Spleen (tissue), 11 donors: ENCODE measurements around the gene ARHGAP30. TPM values are rescaled to one million over a fixed set of nuclear protein-coding genes. Genes with fewer than 3 reads are reported as not detected.
A peak's percentile ranks its signal among the peaks of the same experiment; 100 is the strongest.

Source experiments
- DNase-seq: peaks from one replicate; pipeline ENCODE4 v3.0.0-alpha.2; 2020
- H3K27ac ChIP-seq, 8 donors: fragments of 200-600 bp; sonication (generic) in 7 of 8; 1 replicate in 4 of 8; 2 replicates in 4 of 8; pipeline versions ENCODE4 v1.5.0 to v1.8.0; 2016 to 2021; ENCODE audit warnings: inconsistent platforms in 4 of 8, mild to moderate bottlenecking in 4 of 8, moderate library complexity in 1 of 8
- H3K27me3 ChIP-seq, 7 donors: fragments of 200-600 bp; sonication (generic) in 6 of 7; replicated peaks in 1 of 7; 1 replicate in 4 of 7; 2 replicates in 3 of 7; pipeline versions ENCODE4 v1.5.0 to v1.8.0; 2016 to 2021; ENCODE audit warnings: inconsistent platforms in 3 of 7, mild to moderate bottlenecking in 1 of 7
- H3K36me3 ChIP-seq, 6 donors: fragments of 200-600 bp; sonication (generic) in 5 of 6; 1 replicate in 4 of 6; 2 replicates in 2 of 6; pipeline versions ENCODE4 v1.5.0 to v1.8.0; 2016 to 2021; ENCODE audit warnings: inconsistent platforms in 2 of 6
- H3K4me1 ChIP-seq, 6 donors: fragments of 200-600 bp; sonication (generic) in 5 of 6; 1 replicate in 3 of 6; 2 replicates in 3 of 6; pipeline versions ENCODE4 v1.5.0 to v1.8.0; 2016 to 2021; ENCODE audit warnings: inconsistent platforms in 3 of 6
- H3K4me3 ChIP-seq, 8 donors: fragments of 200-600 bp; sonication (generic) in 7 of 8; 1 replicate in 4 of 8; 2 replicates in 4 of 8; pipeline versions ENCODE4 v1.5.0 to v1.8.0; 2016 to 2021; ENCODE audit warnings: inconsistent platforms in 4 of 8, mild to moderate bottlenecking in 4 of 8, moderate library complexity in 2 of 8
- H3K9me3 ChIP-seq, 8 donors: fragments of 200-600 bp; sonication (generic) in 7 of 8; 1 replicate in 4 of 8; 2 replicates in 4 of 8; pipeline versions ENCODE4 v1.5.0 to v1.8.0; 2016 to 2021; ENCODE audit warnings: inconsistent platforms in 4 of 8
- POLR2A ChIP-seq, 3 donors: fragments of 450-650 bp; IDR thresholded peaks; one replicate each; pipeline ENCODE4 v1.5.1; 2017; ENCODE audit warnings: antibody characterized with exemption in 3 of 3, mild to moderate bottlenecking in 1 of 3
- POLR2AphosphoS5 ChIP-seq, 3 donors: sonication (generic); formaldehyde crosslinking; IDR thresholded peaks; one replicate each; pipeline ENCODE4 v1.5.1; 2017; ENCODE audit warnings: antibody characterized with exemption in 3 of 3
- whole genome bisulfite sequencing, 5 donors: extraction: QIAGEN DNeasy Blood & Tissue Kit in 3 of 5; methylation state at CpG; one replicate each; pipeline versions ENCODE4 v1.1.5 to v1.1.7; 2013 to 2018; 5-methylcytosine and 5-hydroxymethylcytosine counted together
- intact Hi-C: fragments of 100-400 bp; cut with DNase I; formaldehyde crosslinking; loops from one replicate; pipeline ENCODE4 v1.15.0; 2023; ENCODE audit warnings: low total_unique reads
- polyA plus RNA-seq, 3 donors: library from polyadenylated mRNA; stranded (reverse); fragments of 200-250 nt; gene quantifications; one replicate each; pipeline ENCODE4 v1.2.1, GENCODE V29; 2013
- total RNA-seq, 7 donors: library from RNA; depleted of rRNA in 3 of 7; stranded (reverse); fragments of >200 nt in 3 of 7; fragmentation: NEBNext Ultra II Directional in 4 of 7; extraction: Animal tissue kit (Norgen Biotek cat#: 25700) in 4 of 7; gene quantifications; one replicate each; pipeline versions ENCODE4 v1.1.0 to v1.2.1, GENCODE V29; 2016 to 2021
- TF ChIP-seq, protein P1 (sequence below), 11 experiments: fragments of 200-600 bp in 7 of 11; fragments of 450-650 bp in 4 of 11; sonication (generic) in 4 of 11; IDR thresholded peaks in 8 of 11; conservative IDR thresholded peaks in 3 of 11; 1 replicate in 7 of 11; 2 replicates in 4 of 11; pipeline versions ENCODE4 v1.4.0 to v1.8.0; 2016 to 2021; ENCODE audit warnings: antibody characterized with exemption in 11 of 11, inconsistent platforms in 4 of 11, mild to moderate bottlenecking in 1 of 11
- donor health status: healthy with polysubstance abuse.
- donor health status: DM: no; HTN: no; CAD: no; lungs with moderate emphysema.
- donor health status: DM: no; HTN: no; CAD: no.
- donor health status: Bipolar disorder and iron deficiency.
- donor health status: healthy.
- donor health status: DM: no; HTN: no; CAD: no.
- donor health status: DM: yes; HTN: yes; CAD: no.

The ARHGAP30 gene
- total and polyA plus RNA-seq, 10 donors: 28.8 to 145 (median 120) TPM

GRCh38 chr1:161090617-161091016, 20.9 kb upstream of the ARHGAP30 start:
- intact Hi-C loops: loop anchor here (10.0 kb wide), 1 partner anchor 46 kb away; the partner anchor contains the start of gene USF1
- Histone ChIP-seq H3K4me3 (no peak overlapping the region), H3K9me3 (no peaks in the 10 kb centered on the region), H3K27ac (no peak overlapping the region), H3K27me3 (no peaks in the 10 kb centered on the region), H3K36me3 (no peaks in the 10 kb centered on the region), H3K4me1 (peaks cover 0 to 7% (median 0%) of the 10 kb centered on the region in 6 donors)
- no peak for TF ChIP-seq POLR2A (IDR thresholded peaks at IDR 0.05)
- no peak for TF ChIP-seq POLR2AphosphoS5 (IDR thresholded peaks at IDR 0.05)
- TF ChIP-seq, protein P1, sequence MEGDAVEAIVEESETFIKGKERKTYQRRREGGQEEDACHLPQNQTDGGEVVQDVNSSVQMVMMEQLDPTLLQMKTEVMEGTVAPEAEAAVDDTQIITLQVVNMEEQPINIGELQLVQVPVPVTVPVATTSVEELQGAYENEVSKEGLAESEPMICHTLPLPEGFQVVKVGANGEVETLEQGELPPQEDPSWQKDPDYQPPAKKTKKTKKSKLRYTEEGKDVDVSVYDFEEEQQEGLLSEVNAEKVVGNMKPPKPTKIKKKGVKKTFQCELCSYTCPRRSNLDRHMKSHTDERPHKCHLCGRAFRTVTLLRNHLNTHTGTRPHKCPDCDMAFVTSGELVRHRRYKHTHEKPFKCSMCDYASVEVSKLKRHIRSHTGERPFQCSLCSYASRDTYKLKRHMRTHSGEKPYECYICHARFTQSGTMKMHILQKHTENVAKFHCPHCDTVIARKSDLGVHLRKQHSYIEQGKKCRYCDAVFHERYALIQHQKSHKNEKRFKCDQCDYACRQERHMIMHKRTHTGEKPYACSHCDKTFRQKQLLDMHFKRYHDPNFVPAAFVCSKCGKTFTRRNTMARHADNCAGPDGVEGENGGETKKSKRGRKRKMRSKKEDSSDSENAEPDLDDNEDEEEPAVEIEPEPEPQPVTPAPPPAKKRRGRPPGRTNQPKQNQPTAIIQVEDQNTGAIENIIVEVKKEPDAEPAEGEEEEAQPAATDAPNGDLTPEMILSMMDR (IDR thresholded peaks at IDR 0.05 in 8 of 11, conservative IDR thresholded peaks at IDR 0.05 in 3 of 11): no peak
- DNase-seq: no peak
- WGBS, 5 donors: 77 to 87% (median 84%) methylated on average over 3 of the region's 3 CpGs

GRCh38 chr1:161089938-161090337, 20.2 kb upstream of the ARHGAP30 start:
- TF ChIP-seq POLR2AphosphoS5 (IDR thresholded peaks at IDR 0.05): no peak
- Histone ChIP-seq H3K4me3 (no peak overlapping the region), H3K27me3 (no peaks in the 10 kb centered on the region), H3K27ac (no peak overlapping the region), H3K4me1 (peaks cover 0 to 6% (median 0%) of the 10 kb centered on the region in 6 donors), H3K36me3 (no peaks in the 10 kb centered on the region), H3K9me3 (no peaks in the 10 kb centered on the region)
- no peak for DNase-seq
- WGBS, 5 donors: 79 to 93% (median 90%) methylated on average over 5 of the region's 5 CpGs
- intact Hi-C loops: loop anchor here (10.0 kb wide), 1 partner anchor 45 kb away; the partner anchor contains the start of gene USF1

GRCh38 chr1:161089251-161089924, 19.7 kb upstream of the ARHGAP30 start, which contains the start of gene NECTIN4:
Gene NECTIN4 (minus strand): TSS chr1:161089558. CDS start chr1:161089296, 262 bp downstream.
- Histone ChIP-seq H3K9me3 (no peaks in the 10 kb centered on the region), H3K36me3 (no peaks in the 10 kb centered on the region), H3K27ac (no peak within 1 kb of the TSS), H3K4me3 (no peak within 1 kb of the TSS), H3K4me1 (peaks cover 0 to 6% (median 0%) of the 10 kb centered on the region in 6 donors), H3K27me3 (no peaks in the 10 kb centered on the region)
- TF ChIP-seq POLR2AphosphoS5 (IDR thresholded peaks at IDR 0.05): no peak
- TF ChIP-seq, protein P1 (IDR thresholded peaks at IDR 0.05 in 8 of 11, conservative IDR thresholded peaks at IDR 0.05 in 3 of 11): no peak
- TF ChIP-seq POLR2A (IDR thresholded peaks at IDR 0.05): no peak
- DNase-seq: peak; percentile 54
- WGBS, 5 donors: 75 to 86% (median 77%) methylated on average over 10 to 22 of the region's 22 CpGs
- intact Hi-C loops: no loop called here

- H3K27me3 ChIP-seq: no peaks in the 10 kb centered on the region
- intact Hi-C loops: no loop called here
- no peak overlapping the region for H3K27ac ChIP-seq
- DNase-seq: no peak
- no peaks in the 10 kb centered on the region for H3K36me3 ChIP-seq
- no peaks in the 10 kb centered on the region for H3K9me3 ChIP-seq
- no peak overlapping the region for H3K4me3 ChIP-seq
- no peak for TF ChIP-seq POLR2A (IDR thresholded peaks at IDR 0.05)
- peaks cover 0 to 10% (median 0%) of the 10 kb centered on the region in 6 donors for H3K4me1 ChIP-seq
- 79 to 97% (median 84%) methylated on average over 3 of the region's 3 CpGs for WGBS, 5 donors
These were observed 19.0 kb upstream of the ARHGAP30 start for GRCh38 chr1:161088587-161089110.

- intact Hi-C loops: no loop called here
- H3K27me3 ChIP-seq: no peaks in the 10 kb centered on the region
- no peak for TF ChIP-seq POLR2A (IDR thresholded peaks at IDR 0.05)
- no peaks in the 10 kb centered on the region for H3K36me3 ChIP-seq
- no peak for DNase-seq
- H3K4me3 ChIP-seq: no peak overlapping the region
- WGBS, 5 donors: 73 to 88% (median 78%) methylated on average over 4 of the region's 4 CpGs
- no peak overlapping the region for H3K27ac ChIP-seq
- peaks cover 0 to 21% (median 0%) of the 10 kb centered on the region in 6 donors for H3K4me1 ChIP-seq
- H3K9me3 ChIP-seq: no peaks in the 10 kb centered on the region
These were observed 16.8 kb upstream of the ARHGAP30 start for GRCh38 chr1:161086457-161086856.
